ENCODE measurements around the gene NUDT8.
"Not testable (repeated sequence)": the region's sequence is repeated elsewhere in the genome, so short reads cannot be mapped to it uniquely, and the experiment has no call there.

NUDT8 gene

GRCh38 chr11:67662835-67663531 is 33.2 kb upstream of the NUDT8 start:
- intact Hi-C loops (cut with DNase I) = no loop called here
- DNase-seq = peak in 7 of 42 donors; percentile 0 to 23 (median 7)

- intact Hi-C loops (cut with DNase I) = no loop called here
- DNase-seq = peak in 7 of 42 donors; percentile 1 to 16 (median 4)
Observed at GRCh38 chr11:67662142-67662834, 32.6 kb upstream of the NUDT8 start.

GRCh38 chr11:67660752-67661151 is 31.0 kb upstream of the NUDT8 start:
- intact Hi-C loops (cut with DNase I) = not testable (repeated sequence)
- peak in 5 of 42 donors; percentile 3 to 14 (median 5) for DNase-seq

GRCh38 chr11:67659651-67660165 is 30.0 kb upstream of the NUDT8 start:
- intact Hi-C loops (cut with DNase I) = not testable (repeated sequence)
- DNase-seq = peak in 3 of 42 donors; percentile 7 to 22 (median 7)

- peak in 1 of 42 donors; percentile 5 for DNase-seq
- intact Hi-C loops (cut with DNase I) = no loop called here
Observed at GRCh38 chr11:67657300-67657699, 27.6 kb upstream of the NUDT8 start.

- intact Hi-C loops (cut with DNase I) = no loop called here
- DNase-seq = peak in 3 of 42 donors; percentile 4 to 25 (median 15)
Observed at GRCh38 chr11:67656278-67656922, 26.7 kb upstream of the NUDT8 start.

- peak in 4 of 42 donors; percentile 1 to 13 (median 5) for DNase-seq
- intact Hi-C loops (cut with DNase I) = no loop called here
Observed at GRCh38 chr11:67654225-67654624, 24.5 kb upstream of the NUDT8 start.

GRCh38 chr11:67652965-67653845 is 23.5 kb upstream of the NUDT8 start:
- DNase-seq = peak in 3 of 42 donors; percentile 0 to 24 (median 8)
- intact Hi-C loops (cut with DNase I) = no loop called here

- no peak for DNase-seq
- intact Hi-C loops (cut with DNase I) = no loop called here
Observed at GRCh38 chr11:67651976-67652781, 22.4 kb upstream of the NUDT8 start.

GRCh38 chr11:67649634-67650510 is 20.1 kb upstream of the NUDT8 start:
- intact Hi-C loops (cut with DNase I) = no loop called here
- DNase-seq = no peak

- peak in 23 of 42 donors; percentile 18 to 57 (median 41) for DNase-seq
- intact Hi-C loops (cut with DNase I) = no loop called here
Observed at GRCh38 chr11:67648796-67649613, 19.3 kb upstream of the NUDT8 start.

GRCh38 chr11:67648140-67648795 is 18.5 kb upstream of the NUDT8 start:
- intact Hi-C loops (cut with DNase I) = no loop called here
- peak in 1 of 42 donors; percentile 17 for DNase-seq

GRCh38 chr11:67647471-67647870 is 17.7 kb upstream of the NUDT8 start:
- intact Hi-C loops (cut with DNase I) = no loop called here
- peak in 2 of 42 donors; percentile 7 to 26 for DNase-seq

- intact Hi-C loops (cut with DNase I) = no loop called here
- peak in 3 of 42 donors; percentile 4 to 31 (median 15) for DNase-seq
Observed at GRCh38 chr11:67646535-67647336, 17.0 kb upstream of the NUDT8 start.
